PC-3 (cell line): Measurements from ENCODE around the gene WDR76.
"Not testable (repeated sequence)": the region's sequence is repeated elsewhere in the genome, so short reads cannot be mapped to it uniquely, and the experiment has no call there.

Experiments used
- CTCF ChIP-seq: fragments of 300-600 bp; sonication (generic); conservative IDR thresholded peaks from 2 replicates; pipeline ENCODE4 v1.5.1; 2017; ENCODE audit warnings: antibody characterized with exemption, low read depth, mild to moderate bottlenecking, low read length
- EZH2 ChIP-seq: fragments of 300-600 bp; sonication (generic); IDR thresholded peaks from one replicate; pipeline ENCODE4 v1.6.1; 2017; ENCODE audit warnings: antibody characterized with exemption, mild to moderate bottlenecking, low read length; ENCODE audit not compliant: unreplicated experiment
- EZH2phosphoT487 ChIP-seq: fragments of 300-600 bp; sonication (generic); IDR thresholded peaks from 2 replicates; pipeline ENCODE4 v1.6.1; 2018; ENCODE audit warnings: mild to moderate bottlenecking, antibody characterized with exemption, low read length, borderline replicate concordance

DNA sequence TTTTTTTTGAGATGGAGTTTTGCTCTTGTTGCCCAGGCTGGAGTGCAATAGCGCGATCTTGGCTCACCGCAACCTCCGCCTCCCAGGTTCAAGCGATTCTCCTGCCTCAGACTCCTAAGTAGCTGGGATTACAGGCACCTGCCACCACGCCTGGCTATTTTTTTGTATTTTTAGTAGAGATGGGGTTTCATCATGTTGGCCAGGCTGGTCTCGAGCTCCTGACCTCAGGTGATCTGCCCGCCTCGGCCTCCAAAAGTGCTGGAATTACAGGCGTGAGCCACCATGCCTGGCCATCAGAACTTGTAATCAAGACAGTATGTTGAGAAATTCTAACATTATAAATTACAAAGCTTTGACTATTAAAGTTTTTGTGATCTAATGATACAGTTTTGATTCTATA lies 39.8 kb downstream of the WDR76 start:
- TF ChIP-seq CTCF, EZH2, EZH2phosphoT487: not testable (repeated sequence)
